NCI-H510A treated with DMSO at 0.1 percent for 48 hours (cell line): ENCODE results near the gene BEGAIN.

Experiments
- DNase-seq: peaks from one replicate; lab custom pipeline; 2025; lab: John Stamatoyannopoulos, UW

The BEGAIN gene

DNA sequence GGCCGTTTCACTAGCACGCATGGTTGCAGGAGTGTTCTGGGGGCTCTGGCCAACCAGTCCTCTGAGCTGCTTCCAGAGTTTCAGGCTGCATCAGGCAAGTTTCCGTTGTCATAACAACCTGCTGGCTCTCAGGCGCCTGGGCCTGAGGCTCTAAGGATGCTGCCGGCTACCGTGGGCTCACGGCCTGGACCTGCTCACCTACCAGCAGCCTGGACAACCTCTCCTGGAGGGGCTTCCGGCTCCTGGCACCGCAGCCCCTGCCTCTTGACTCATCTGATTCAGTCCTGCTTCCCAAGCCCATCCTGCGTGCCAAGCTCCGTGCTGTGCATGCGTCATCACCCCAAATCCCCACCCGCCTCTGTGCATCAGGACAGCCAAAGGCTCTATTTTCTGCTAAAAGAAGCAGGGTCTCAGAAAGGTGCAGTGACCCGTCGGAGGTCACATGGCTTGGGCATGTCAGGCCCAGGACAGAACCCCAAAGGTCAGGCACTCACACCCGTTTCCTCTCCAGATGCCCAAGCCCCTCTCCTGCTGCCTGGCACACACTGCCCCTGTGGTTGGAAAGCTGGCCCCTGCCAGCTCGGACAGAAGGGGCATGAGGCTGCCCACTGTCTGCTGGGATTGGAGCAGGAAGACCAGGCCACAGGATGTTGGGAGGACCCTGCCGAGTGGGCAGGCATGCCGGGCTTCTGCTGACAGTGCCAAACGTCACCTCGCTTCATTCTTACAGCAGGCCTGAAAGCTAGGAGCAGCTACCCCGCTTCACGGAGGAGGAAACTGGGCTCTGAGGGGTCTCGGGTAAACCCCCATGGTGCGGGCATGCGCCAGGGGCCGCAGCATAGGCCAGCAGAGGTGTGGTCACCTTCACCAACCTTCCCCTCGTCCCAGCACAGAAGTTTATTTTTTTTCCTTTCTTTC, 5.7 kb downstream of the BEGAIN start:
- DNase-seq = no peak

DNA sequence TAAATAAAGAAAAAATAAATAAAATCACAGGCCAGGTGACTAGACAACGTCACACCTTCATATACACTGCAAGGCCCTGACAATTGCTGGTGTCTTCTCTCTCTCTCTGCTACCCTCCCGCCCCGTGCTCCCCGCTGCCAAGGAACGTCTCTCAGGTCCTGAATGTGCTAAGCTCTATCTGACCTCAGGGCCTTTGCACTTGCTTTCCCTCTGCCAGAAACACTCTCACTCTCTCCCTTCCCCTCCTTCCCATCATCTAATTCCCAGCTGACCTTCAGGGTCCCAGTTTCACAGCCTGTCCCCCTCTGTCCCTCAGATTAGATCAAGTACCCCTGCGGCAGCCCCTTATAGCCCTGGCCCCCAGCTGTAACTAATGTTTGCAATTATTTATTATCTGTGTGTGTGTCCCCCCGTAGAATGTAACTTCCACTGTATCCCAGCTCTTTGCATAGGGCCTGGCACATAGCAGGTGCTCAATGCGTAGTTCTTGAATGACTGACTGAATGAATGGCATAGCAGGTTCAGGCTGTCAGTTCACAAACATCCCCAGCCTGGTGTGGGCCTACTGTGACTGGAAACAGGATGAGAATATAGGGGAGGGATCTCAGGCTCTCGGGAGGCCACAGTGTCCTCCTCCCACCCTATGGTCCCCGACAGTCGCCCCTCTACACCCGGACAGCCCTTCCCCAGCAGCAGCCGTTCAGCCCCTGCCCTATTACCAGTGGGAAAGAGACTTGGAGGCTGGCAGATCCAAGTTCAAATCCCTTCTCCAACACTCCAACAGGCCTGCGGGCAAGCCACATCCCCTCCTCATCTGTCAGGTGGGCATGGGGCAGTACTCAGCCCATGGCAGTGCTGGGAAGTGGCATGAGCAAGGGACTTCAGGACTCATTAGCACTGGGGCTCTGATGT, 6.6 kb downstream of the BEGAIN start:
- DNase-seq = no peak

DNA sequence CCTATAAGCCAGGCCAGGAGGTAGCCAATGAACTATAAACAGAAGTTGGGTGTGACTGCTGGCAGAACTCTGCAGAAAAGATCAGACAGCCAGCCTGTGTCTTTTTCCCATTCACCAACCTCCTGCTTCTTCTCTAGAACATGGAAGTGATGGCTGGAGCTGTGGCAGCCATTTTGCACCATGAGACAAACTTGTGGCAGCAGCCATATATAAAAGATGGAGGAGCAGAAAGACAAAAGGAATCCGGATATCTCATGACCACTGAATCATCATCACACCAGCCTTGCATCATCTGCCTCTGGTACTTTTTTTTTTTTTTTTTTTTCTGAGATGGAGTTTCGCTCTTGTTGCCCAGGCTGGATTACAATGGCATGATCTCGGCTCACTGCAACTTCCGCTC, 8.7 kb downstream of the BEGAIN start:
- DNase-seq = no peak

DNA sequence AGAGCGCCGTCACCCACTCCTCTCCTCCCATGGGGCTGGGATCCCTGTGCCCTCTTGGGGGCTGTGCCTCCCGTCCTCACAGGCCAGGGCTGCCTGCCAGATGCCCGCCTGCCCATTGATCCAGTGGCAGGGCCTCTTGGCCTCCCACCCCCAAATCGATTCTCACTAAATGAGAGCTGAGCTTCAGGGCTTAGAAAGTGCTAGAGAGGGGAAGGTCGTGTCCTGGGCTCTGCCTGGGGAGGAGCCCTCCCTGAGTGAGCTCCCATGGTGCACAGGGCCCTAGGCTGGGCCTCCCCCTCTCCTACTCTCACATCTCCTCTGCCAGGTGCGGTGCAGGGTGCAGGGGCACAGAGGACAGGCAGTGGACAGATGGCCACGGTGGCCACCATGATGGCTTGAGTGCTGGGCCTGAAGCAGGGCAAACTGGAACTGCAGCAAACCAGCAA, 9.2 kb downstream of the BEGAIN start:
- no peak for DNase-seq

DNA sequence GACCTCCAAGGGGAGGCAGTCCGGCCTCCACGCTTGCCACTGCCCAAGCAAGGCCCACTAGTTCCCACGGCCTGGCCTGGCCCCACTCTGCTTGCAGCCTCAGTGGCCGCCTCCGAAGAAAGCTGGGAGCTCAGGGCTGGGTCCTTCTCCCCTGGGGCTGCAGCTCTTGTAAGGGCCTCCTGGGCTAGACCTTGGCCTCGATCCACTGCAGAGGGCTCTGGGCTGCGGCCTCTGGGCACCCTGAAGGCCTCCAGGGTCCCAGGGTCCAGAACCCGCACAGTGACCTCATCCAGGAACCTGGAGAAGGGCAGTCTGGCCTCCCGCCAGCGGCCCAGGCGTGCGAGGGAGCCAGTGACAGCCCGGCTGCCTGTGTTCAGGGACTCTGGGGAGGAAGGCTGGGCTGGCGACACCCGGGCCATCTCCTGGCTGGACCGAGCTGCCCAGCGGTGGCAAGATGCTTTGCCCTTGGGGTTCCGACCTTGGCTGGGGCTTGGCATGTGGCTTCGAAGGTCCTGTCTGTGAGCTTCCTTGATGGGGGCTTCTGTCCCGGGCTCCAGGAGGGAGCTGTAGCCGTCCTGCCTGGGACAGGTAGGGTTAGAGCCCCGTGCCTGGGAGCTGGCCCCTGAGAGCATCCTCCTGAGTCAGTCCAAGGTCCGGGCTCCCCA, 9.8 kb downstream of the BEGAIN start:
- no peak for DNase-seq

DNA sequence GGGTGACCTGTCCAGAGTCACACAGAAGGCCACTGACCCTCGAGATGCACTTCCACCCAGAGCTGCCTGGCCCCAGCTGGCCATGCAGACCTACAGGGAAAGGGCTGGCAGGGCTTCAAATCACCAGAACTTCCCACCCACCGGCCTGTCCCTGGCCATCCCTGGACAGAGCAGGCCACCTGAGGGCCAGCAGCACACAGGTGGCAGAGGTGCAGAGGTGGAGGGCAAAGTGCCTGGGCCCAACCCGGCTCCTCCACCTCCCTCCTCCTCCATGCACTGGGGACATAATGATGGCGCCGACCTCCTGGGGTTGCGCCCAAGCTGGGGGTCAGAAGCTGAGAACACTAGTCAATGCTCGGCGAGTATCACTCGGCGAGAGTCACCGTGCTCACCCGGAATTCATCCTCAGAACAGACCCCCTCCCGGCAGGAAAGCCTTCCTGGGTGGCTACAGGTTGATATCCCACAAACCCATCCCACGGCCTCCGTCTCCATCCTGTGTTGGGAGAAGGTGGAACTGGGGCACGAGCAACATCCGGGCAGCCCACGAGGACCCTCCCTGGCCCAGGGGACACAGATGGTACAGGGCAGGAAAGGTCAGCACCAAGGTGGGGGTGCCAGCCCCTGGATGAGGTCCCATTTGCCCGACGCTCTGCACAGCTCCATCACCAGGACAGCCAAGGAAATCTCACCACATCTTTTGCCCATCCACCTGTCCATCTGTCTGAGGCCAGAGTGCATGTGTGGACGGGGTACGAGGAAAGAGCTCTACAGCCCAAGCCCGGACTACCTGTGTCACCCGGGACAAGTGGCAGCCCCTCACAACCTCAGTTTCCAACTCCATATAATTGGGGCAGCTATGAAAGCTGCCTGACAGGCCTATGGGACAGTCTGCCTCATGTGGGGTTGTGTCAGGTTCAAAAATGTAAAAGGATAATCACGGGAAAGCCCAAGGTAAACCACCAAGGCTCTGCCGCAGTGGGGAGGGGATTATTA, 10.8 kb downstream of the BEGAIN start:
- DNase-seq = no peak

DNA sequence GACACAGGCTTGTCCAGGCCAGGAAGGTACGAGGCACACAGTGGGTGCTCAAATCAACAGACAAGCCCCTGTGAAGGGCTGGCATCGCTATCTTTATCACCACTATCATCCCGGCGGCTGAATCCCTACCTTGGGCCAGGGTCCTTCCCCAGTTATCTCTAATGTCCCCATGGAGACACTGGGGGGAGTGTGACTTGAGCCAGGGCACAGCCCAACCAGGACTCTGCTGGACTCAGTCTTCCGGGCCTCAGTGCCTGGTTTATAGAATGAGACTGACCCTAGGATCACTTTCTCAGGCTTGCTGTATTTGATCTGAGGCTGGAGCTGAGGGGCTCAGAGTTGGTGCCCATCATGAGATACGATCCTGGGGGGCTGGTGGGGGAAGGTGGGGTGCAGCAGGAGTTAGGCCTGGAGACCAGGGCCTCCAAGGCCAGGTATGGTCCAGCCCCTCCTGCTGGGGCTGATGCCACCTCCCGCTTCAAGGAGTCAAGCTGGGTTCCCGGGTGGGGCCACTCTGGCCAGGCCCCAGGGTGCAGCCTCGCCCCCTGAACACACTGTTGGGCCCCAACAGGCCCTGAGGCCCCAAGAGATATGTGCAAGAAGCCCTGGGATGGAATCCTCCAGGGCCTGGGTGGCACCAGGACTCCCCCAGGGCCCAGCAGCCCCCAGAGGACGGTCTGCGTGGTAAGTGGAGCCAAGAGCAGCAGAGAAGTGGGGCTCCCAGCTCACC, 11.8 kb downstream of the BEGAIN start:
- no peak for DNase-seq

DNA sequence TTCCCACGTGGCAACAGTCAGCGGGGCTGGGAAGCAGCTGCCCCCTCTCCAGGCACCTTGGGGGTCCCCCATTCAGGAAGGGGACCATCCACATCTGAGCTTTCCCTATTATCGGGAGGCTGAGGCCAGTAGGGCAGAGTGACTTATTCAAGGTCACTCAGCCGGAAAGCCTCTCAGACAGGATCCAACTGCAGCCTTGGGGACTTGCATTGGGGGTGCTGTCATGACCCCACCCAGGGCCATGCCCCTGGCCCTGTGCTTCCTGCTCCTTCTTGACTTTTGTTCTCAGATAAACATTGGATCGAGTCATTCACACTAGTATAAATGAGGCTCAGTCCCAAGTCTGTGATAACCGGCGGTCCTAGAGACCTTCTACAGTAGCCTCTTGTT, 12.6 kb downstream of the BEGAIN start:
- no peak for DNase-seq

DNA sequence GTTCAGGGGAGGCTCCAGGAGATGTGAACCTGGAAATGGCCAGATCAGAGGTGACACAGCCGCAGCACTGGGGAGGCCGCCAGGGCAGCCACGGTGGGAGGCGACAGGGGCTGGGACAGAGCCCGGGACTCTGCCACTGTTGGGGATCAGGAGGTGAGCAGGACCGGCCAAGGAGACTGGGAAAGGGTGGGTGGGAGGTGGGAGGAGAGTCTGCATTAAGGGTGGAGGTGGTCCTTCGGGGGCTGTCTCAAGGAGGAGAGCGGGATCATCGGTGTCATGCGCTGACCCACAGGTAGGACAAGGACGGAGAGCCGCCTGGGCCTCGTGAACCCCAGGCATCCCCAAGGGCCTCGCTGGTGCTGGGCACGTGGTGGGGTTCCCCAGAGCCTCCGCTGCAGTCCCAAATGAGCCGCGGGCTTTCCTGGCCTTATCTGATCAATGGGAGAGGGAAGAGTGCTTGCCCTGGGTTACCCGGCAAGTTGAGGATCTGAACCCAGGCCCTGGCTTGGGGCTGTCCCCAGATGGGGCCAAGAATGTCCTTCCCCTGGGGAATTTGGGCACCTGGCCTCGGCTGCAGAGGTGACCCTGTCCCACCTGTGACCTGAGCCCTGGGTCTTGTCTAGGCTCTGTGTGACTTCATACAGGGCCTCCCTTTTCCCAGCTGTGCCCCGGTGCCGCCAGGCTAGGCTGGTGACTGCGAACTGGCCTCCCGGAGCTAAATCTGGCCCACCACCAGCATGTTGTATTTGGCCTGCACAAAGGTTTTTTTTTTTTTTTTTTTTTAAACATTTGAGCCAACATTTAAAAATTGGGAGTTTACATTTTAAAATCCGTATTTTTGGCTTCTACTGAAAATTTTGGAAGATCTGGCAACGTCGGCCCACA, 13.2 kb downstream of the BEGAIN start:
- DNase-seq = no peak

DNA sequence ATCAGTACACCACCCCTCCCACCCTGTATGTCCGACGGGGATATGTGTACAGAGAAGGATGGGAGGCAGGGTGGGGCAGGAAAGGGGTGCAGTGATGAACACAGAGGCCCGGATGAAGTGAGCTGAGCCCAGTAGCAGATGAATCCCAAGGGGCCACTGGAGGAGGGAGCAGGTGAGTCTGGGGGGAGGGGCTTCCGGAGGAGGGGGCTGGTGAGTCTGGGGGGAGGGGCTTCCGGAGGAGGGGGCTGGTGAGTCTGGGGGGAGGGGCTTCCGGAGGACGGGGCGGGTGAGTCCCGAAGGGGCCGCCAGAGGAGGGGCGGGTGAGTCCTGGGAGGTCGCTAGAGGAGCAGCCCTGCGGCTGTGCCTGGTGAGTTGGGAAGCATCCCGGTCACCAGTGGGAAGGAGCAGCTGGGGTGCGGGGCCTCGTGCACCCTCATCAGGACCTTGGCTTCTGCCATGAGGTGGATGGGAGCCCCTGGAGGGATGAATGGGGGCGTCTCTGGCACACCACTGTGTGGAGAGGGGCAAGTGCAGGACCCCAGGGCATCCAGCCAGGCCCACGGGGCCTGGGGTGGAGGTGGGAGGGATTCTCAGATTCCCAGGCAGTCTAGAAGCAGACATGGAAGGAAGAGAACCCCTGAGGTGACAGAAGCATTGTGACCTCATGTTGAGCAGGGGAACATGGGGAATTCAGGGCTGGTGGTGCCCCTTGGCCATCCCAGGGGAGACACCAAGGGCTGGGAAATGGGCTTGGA, 14.0 kb downstream of the BEGAIN start:
- DNase-seq = no peak

DNA sequence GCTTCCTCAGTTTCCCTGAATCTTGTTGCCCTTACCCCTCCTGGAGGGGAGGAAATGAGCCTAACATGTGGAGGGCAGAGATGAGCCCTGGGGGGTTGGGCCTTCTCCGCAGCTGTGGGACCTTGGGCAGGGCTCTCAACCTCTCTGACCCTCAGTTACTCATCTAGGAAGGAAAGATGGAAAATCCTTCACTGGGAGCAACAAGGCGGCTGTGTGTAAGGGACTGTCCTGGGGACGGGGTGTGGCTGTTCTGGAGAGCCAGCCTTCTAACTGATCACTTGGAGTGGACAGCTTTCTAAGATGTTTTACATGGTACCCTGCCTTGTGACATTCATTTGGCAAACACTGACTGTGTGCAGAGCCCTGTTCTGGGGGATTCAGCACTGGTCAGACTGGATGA, 14.7 kb downstream of the BEGAIN start:
- no peak for DNase-seq

DNA sequence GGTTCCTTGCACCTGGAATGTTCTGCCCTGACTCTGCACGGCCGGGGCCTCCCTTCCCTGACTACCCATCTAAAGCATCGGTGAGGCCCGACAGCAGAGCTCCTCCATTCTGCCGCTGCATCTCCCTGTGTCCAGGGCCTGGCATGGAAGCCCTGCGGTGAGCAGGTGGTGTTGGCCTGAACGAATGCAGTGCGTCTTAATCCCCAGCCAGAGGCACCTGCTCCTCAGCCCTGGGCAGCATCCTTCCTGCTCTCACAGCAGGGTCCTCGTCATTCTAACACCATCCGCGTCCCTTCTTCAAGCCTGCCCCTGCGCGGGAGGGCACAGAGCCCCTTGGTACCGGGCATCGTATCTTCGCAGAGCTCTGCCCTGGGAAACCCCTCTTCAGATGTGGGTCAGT, 15.4 kb downstream of the BEGAIN start:
- no peak for DNase-seq

DNA sequence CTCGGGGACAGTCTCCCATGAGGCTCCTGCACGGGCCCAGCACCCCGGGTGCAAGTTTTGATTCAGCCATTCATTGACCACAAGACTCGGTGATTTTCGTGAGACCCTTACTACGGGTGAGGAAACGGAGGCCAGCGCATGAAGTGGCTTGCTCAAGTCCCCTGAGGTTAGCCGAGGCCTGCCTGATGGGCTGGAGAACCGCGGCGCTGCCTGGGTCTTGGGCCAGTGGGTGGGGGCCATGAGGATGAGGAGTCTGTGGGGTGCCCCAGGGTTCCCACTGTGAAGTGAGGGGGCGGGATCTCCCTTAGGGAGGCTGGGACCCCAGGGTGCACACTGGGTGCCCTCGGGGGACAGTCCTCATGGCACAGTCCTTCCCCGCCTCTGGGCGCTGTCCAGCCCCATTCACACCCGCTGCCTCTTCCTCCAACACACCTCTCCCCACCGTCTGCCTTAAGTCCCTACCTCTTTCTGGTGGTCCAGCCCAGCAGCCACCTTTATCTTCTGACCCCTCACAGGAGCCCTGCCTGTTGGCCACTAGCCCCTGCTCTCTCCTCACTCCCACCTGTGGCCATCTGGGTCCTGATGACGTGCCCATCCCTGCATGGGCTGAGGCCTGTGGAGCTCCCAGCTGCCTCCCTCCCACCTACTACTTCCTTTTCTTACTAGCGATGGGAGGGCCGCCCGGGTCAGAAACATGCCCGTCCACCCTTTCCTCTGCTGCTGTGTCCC, 16.3 kb downstream of the BEGAIN start:
- no peak for DNase-seq

DNA sequence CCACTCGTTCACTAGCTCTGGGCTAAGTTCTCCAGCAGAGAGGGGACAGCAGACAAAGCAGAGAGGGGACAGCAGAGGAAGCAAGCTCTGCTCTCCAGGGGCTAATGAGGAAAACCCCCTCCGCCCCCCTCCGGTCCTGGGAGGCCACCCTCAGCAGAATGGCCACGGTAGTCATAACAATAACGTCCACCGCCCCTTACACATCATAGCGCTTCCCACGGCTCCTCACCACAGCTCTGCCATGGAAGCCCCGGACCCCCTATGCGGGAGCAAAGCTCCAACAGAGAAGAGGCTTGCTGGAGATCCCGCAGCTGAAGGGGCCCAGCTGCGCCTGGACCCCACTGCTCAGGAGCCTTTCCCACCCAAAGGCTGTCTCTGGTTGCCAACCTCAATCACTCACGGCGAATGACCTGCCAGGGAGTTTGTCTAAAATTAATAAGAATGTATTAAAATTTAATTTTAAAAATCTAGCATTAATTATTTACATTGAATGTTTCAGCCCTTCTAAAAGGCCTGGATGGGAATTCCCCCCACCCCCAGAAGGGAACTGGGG, 17.4 kb downstream of the BEGAIN start:
- no peak for DNase-seq

DNA sequence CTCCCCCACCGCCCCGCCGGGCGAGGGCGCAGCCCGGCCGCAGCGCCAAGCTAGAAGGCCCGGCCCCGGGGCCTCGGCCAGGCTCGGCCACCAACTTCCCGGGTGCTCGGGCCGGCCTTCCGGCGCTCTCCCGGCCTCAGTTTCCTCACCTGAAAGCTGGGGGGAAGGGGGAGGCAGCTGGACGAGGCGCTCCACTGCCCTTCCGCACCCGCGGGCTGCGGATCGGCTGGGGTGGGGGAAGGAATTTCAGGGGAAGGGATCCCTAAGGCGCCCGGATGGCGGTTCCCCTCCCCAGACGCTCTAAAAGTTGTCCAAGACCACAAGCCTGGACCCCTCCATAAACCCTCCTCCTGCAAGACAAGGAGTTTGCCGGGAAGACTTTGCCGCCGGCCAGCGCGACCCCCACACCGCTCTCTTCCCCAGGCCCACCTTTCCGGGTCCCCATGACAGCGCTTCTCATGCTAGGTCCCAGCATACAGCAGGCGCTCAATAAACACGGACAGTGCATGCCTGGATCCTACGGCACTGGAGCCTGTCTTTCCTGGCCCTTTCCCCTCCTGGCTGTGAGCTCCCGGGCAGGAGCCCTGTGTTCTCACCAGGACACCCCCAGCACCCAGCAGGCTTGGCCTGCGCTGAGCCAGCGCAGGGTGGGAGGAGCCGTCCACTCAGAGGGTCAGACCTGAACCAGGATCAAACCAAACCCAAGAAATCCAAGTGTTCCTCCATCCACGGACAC, 18.1 kb downstream of the BEGAIN start:
- no peak for DNase-seq

DNA sequence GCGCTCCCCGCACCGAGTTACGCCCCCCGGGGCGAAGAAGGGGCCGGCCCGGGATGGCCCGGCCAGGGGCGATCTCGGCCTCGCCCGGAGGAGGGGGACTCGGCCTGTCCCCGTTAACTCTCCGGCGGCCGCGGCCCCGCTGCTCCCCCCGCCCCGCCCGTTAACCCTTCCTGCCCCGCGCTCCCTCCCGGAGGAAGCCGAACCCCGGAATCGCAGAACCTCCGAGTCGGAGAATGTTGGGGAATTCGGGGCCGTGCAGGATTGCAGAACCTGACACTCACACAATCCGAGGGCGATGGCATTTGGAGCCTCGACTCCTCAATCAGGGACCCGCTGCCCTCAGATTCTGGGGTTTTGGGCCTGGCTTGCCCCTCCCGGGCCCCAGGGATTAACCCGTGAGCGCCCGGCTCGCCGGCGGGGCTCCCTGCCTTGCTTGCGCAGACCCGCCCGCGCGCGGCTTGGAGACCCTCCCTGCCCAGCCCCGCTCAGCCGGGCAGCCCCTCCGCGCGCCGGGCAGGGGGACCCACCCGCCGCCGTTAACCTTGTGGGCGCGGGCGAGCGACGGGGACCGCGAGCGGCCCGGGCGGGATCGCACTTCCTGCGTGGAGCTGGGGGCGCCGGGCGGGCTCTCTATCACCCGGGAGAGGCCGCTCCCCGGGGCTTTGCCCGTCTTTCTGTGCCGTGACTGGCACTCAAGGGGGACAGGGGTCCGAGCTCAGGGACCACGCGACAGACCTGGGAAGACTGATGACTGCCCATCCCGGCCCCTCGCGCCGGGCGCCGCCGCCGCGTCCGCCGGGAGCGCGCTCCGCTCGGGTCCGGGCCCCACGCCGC, 18.8 kb downstream of the BEGAIN start:
- no peak for DNase-seq
